GM21526 (cell line): Measurements from ENCODE around the gene PKNOX1.
"Not testable (repeated sequence)": the region's sequence is repeated elsewhere in the genome, so short reads cannot be mapped to it uniquely, and the experiment has no call there.

Source experiments
- ATAC-seq: cut with Tn5 transposase; IDR thresholded peaks from one replicate; pipeline ENCODE4 v1.9.1; 2021; ENCODE audit warnings: moderate library complexity; ENCODE audit not compliant: unreplicated experiment, low FRiP score

Gene PKNOX1

GRCh38 chr21:42973991-42974831 lies at the start of gene PKNOX1:
Gene PKNOX1 (plus strand): TSS chr21:42974562. CDS start chr21:43004382, 29,820 bp downstream.
- peak; percentile 79 for ATAC-seq

DNA sequence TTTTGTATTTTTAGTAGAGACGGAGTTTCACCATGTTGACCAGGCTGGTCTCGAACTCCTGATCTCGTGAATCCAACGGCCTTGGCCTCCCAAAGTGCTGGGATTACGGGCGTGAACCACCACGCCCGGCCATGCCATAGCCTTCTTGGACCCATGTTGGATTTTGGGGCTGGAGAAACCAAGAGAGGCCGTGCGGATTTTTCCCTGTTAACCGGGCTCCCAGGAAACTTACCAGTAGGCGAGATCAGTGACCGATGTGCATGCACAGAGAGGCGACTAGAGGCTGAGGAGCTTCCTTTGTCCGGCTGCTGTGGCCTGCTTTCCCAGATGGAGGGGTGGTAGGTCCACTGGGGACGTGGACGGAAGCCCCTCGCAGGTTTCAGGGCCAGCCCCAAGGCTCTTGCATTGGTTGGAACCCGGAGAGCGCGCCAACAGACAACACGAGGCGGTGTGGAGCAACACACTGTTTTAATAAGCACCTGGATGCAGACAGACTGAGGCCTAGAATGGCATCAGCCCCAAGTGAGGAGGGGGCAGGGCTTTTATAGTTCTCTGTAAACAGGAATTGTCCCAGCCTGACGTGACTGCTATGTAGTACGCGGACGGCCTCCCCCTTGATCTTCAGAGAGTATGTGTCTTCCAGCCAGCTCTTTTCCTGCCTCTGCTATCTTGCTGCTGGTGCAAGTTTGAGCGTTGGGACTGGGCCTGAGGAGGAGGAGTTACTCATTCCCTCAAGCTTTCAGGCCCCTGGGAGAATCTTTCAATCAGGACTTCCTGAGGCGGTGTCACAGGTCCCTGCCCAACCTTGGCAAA lies 49.0 kb upstream of the PKNOX1 start, which contains the start of gene ERVH48-1:
Gene ERVH48-1, minus strand, starts transcription at position 517 of the 813 bp plus-strand sequence. CDS start 6,624 bp downstream, outside the sequence.
- ATAC-seq, result no peak

- not testable (repeated sequence) for ATAC-seq
These were observed 46.7 kb upstream of the PKNOX1 start for GRCh38 chr21:42927474-42928200.

- no peak for ATAC-seq
These were observed 44.4 kb upstream of the PKNOX1 start for GRCh38 chr21:42929969-42930368.

- ATAC-seq, result no peak
These were observed 42.7 kb upstream of the PKNOX1 start for GRCh38 chr21:42931560-42932235.

GRCh38 chr21:42932378-42933136 lies 41.8 kb upstream of the PKNOX1 start:
- ATAC-seq, result not testable (repeated sequence)

- not testable (repeated sequence) for ATAC-seq
These were observed 41.0 kb upstream of the PKNOX1 start for GRCh38 chr21:42933137-42933970.

GRCh38 chr21:42933973-42934372 lies 40.4 kb upstream of the PKNOX1 start:
- not testable (repeated sequence) for ATAC-seq

GRCh38 chr21:42936360-42936759 lies 38.0 kb upstream of the PKNOX1 start:
- not testable (repeated sequence) for ATAC-seq

- ATAC-seq, result not testable (repeated sequence)
These were observed 37.1 kb upstream of the PKNOX1 start for GRCh38 chr21:42937034-42937940.

GRCh38 chr21:42937960-42938605 lies 36.3 kb upstream of the PKNOX1 start:
- ATAC-seq, result no peak

DNA sequence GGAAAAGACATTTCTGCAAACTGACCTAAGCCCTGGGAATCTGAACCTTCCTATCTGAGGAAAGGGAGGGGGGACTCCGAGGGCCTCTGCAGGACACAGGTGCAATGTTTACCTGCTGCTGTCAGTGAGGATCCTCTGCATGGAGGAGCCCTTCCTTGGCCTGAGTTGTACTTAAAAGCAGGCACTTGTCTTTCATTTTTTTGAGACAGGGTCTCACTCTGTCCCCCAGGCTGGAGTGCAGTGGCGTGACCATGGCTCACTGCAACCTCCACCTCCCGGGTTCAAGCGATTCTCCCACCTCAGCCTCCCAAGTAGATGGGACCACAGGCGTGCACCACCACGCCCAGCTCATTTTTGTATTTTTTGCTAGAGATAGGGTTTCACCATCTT lies 35.8 kb upstream of the PKNOX1 start:
- ATAC-seq, result not testable (repeated sequence)

- no peak for ATAC-seq
These were observed 34.6 kb upstream of the PKNOX1 start for GRCh38 chr21:42939582-42940413.

- no peak for ATAC-seq
These were observed 32.7 kb upstream of the PKNOX1 start for GRCh38 chr21:42941696-42942085.

- ATAC-seq, result no peak
These were observed 32.1 kb upstream of the PKNOX1 start for GRCh38 chr21:42942244-42942643.

DNA sequence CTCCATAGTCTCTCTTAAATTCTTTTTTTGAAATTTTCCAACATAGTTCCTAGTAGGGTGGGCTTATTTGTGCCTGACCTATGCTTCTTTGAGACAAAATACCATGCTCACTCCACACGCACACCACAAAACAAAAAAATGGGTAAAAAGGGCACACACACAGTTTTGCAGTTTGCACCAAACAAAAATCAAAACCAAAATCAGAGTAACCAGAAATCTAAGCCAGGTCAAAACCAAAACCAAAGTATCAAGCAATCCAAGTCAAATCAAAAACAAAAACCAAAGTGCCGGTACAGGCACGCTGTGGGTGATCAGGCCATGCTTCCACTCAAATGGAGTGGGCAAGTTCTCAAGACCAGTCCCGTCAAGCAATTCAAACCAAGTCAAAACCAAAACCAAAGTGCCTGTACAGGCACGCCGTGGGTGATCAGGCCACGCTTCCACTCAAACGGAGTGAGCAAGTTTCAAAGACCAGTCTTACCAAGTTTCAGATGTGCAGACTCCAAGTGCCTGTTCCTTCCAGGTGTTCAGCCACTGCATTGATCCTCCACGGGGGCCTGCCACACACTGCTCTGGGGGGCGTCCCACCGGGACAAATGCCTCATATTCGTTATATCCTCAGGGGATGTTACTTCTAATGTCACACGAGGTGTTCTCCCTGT lies 25.1 kb upstream of the PKNOX1 start:
- ATAC-seq, result not testable (repeated sequence)
